K562 (cell line): ENCODE measurements around the gene METTL24. TPM values are rescaled to one million over a fixed set of nuclear protein-coding genes. Genes with fewer than 3 reads are reported as not detected.

Experiments
- ATAC-seq: fragments of 200-7000 bp; cut with Tn5 transposase; 3 replicates; pipeline ENCODE4 v1.9.1; 2020; ENCODE audit warnings: moderate library complexity
- BruUV-seq: library from RNA; stranded (reverse); fragments of 400-500 nt; replicated peaks from 2 replicates; lab custom pipeline; 2021; lab: Mats Ljungman, UMichigan
- CTCF ChIA-PET: fragments of 300-600 bp; formaldehyde crosslinking; extraction: SDS; loops from one replicate; lab custom pipeline; 2021; ENCODE audit warnings: low intra/inter-chr PET ratio; lab: Yijun Ruan, JAX
- POLR2A ChIA-PET: fragments of 300-600, 350-650 bp; sonication (Branson Sonifier 250); formaldehyde crosslinking; extraction: SDS; loops from one replicate; lab custom pipeline; 2021; ENCODE audit warnings: antibody characterized with exemption, inconsistent platforms; lab: Yijun Ruan, JAX
- DNase-seq, 4 experiments: peaks; one replicate each; pipeline versions ENCODE4 v3.0.0 to v3.0.0-alpha.2; 2011 to 2018; ENCODE audit warnings: low spot score in 3 of 4, mixed read lengths in 3 of 4; ENCODE audit errors: extremely low read depth in 1 of 4
- FAIRE-seq: peaks from 2 replicates; lab custom pipeline; 2011; peaks lifted over from hg19 to GRCh38; lab: Jason Lieb, UNC
- H2AFZ ChIP-seq: 2 replicates; pipeline ENCODE4 v1.6.0; 2011; ENCODE audit warnings: low read depth, low read length, control low read depth, inconsistent platforms
- H3K27ac ChIP-seq: fragments of 200-600 bp; 3 replicates; pipeline ENCODE4 v1.8.0; 2011; ENCODE audit warnings: low read depth, mild to moderate bottlenecking, control low read depth, inconsistent platforms, low read length, moderate library complexity, mixed read lengths; ENCODE audit errors: extremely low read depth
- H3K27me3 ChIP-seq, 2 experiments: fragments of 300-600 bp in 1 of 2; 2 replicates in 1 of 2; 3 replicates in 1 of 2; pipeline versions ENCODE4 v1.6.0 to v1.8.0; 2011; ENCODE audit warnings: inconsistent platforms in 2 of 2, low read length in 2 of 2, mild to moderate bottlenecking in 1 of 2, mixed read lengths in 1 of 2, moderate library complexity in 1 of 2; ENCODE audit not compliant: control insufficient read depth in 2 of 2, insufficient read depth in 2 of 2
- H3K36me3 ChIP-seq: fragments of 300-600 bp; 3 replicates; pipeline ENCODE4 v1.8.0; 2011; ENCODE audit warnings: mild to moderate bottlenecking, low read length, inconsistent platforms; ENCODE audit not compliant: control insufficient read depth, insufficient read depth
- H3K4me1 ChIP-seq, 2 experiments: fragments of 200-600 bp in 1 of 2; replicated peaks in 1 of 2; 2 replicates in 1 of 2; 3 replicates in 1 of 2; pipeline versions ENCODE4 v1.5.1 to v1.8.0; 2011; ENCODE audit warnings: inconsistent platforms in 2 of 2, low read length in 2 of 2, mild to moderate bottlenecking in 1 of 2, mixed read lengths in 1 of 2, moderate library complexity in 1 of 2; ENCODE audit not compliant: control insufficient read depth in 2 of 2, insufficient read depth in 2 of 2
- H3K4me2 ChIP-seq: 2 replicates; pipeline ENCODE4 v1.6.1; 2011; ENCODE audit warnings: low read length, control low read depth, inconsistent platforms, mixed read lengths; ENCODE audit not compliant: insufficient read depth
- H3K4me3 ChIP-seq: fragments of 200-600 bp; sonication (generic), shearing (Covaris generic); 2 replicates; pipeline ENCODE4 v1.5.1; 2016; ENCODE audit warnings: control low read depth, inconsistent platforms
- H3K79me2 ChIP-seq: fragments of 200-600 bp; 3 replicates; pipeline ENCODE4 v1.8.0; 2011; ENCODE audit warnings: low read length, inconsistent platforms; ENCODE audit not compliant: control insufficient read depth, insufficient read depth
- H3K9ac ChIP-seq, 2 experiments: 2 replicates each; pipeline versions ENCODE4 v1.6.0 to v1.6.1; 2011; ENCODE audit warnings: low read depth in 2 of 2, low read length in 2 of 2, control low read depth in 1 of 2, inconsistent platforms in 1 of 2, mild to moderate bottlenecking in 1 of 2, mixed read lengths in 1 of 2; ENCODE audit not compliant: insufficient read depth in 1 of 2
- H3K9me1 ChIP-seq: one replicate; pipeline ENCODE4 v1.6.0; 2011; ENCODE audit warnings: inconsistent platforms, mild to moderate bottlenecking, low read length, moderate library complexity; ENCODE audit not compliant: control insufficient read depth, insufficient read depth
- H3K9me3 ChIP-seq: replicated peaks from 2 replicates; pipeline ENCODE4 v1.5.1; 2011; ENCODE audit warnings: low read depth, low read length, inconsistent platforms; ENCODE audit not compliant: control insufficient read depth, insufficient read depth
- H4K20me1 ChIP-seq: replicated peaks from 2 replicates; pipeline ENCODE4 v1.6.1; 2011; ENCODE audit warnings: low read length, inconsistent platforms, mixed read lengths; ENCODE audit not compliant: control insufficient read depth, insufficient read depth
- ZNF318 ChIP-seq, 2 experiments: fragments of 450-650 bp; IDR thresholded peaks; 2 replicates each; pipeline ENCODE4 v1.6.1; 2016; ENCODE audit warnings: mild to moderate bottlenecking in 2 of 2, borderline replicate concordance in 1 of 2, low read depth in 1 of 2, moderate library complexity in 1 of 2
- WGBS: fragments of 100-300 bp; shearing (Covaris generic); methylation state at CpG from one replicate; pipeline ENCODE4 v1.1.6; 2016; ENCODE audit warnings: low coverage, mixed read lengths; ENCODE audit not compliant: insufficient coverage; ENCODE audit errors: missing lambda C conversion rate; 5-methylcytosine and 5-hydroxymethylcytosine counted together
- in situ Hi-C: fragments of 300-500 bp; cut with MboI; formaldehyde crosslinking; loops from 4 replicates; pipeline ENCODE4 v1.15.0; 2018; ENCODE audit warnings: inconsistent platforms, mixed read lengths
- intact Hi-C: fragments of 100-400 bp; cut with micrococcal nuclease; formaldehyde crosslinking; loops from 2 replicates; pipeline ENCODE4 v1.14.2; 2022
- polyA plus RNA-seq, 8 experiments: library from polyadenylated mRNA; depleted of rRNA in 4 of 8; stranded (reverse) in 5 of 8; unstranded in 3 of 8; fragments of >200 nt; fragmentation: Nextera tagmentation in 2 of 8; fragmentation: Illumina TruSeq in 1 of 8; extraction: Ambion mirVana in 2 of 8; extraction: Trizol in 1 of 8; gene quantifications; 2 replicates each; pipeline versions ENCODE4 v1.2.1 to v1.2.3, GENCODE V29; 2011 to 2014; ENCODE audit warnings: inconsistent platforms in 1 of 8, missing spikeins in 1 of 8
- total RNA-seq, 7 experiments: library from RNA; depleted of rRNA in 6 of 7; stranded (reverse); fragments of >200 nt in 6 of 7; fragmentation: Illumina TruSeq in 2 of 7; extraction: Trizol in 2 of 7; gene quantifications; 2 replicates each; pipeline versions ENCODE4 v1.2.1 to v1.2.3, GENCODE V29; 2011 to 2021; ENCODE audit warnings: low replicate concordance in 1 of 7
- TF ChIP-seq, protein P1 (sequence below), 2 experiments: fragments of 450-650 bp; IDR thresholded peaks; 2 replicates each; pipeline ENCODE4 v1.6.1; 2016

Gene METTL24
- total and polyA plus RNA-seq, 9 of the 15 experiments (the other 6 are each of a cell fraction or from before 2014, with no cell fraction given), result not detected

DNA sequence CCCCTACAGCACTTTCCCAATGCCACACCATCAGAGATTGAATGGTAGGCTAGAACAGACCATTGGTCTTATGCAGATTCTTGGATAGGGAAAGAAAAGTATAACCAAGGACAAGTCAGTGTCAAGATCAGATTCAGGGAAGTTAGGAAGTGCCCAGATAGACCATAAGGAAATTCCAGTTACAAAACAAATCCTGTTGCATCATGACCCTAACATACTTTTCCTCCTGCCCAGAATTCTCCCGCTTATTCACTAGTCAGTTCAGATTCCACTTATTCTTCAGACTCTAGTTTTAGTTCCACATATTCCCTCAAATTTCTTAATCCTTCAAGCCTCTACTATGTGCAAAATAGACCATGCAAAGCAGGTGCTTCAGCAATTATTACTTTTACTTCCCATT, 20.7 kb downstream of the METTL24 start:
- BruUV-seq, result no TSS peak
- TF ChIP-seq ZNF318 (IDR thresholded peaks at IDR 0.05; ENCODE audit: borderline replicate concordance in 1 of 2, low read depth in 1 of 2), result no peak
- TF ChIP-seq, protein P1, sequence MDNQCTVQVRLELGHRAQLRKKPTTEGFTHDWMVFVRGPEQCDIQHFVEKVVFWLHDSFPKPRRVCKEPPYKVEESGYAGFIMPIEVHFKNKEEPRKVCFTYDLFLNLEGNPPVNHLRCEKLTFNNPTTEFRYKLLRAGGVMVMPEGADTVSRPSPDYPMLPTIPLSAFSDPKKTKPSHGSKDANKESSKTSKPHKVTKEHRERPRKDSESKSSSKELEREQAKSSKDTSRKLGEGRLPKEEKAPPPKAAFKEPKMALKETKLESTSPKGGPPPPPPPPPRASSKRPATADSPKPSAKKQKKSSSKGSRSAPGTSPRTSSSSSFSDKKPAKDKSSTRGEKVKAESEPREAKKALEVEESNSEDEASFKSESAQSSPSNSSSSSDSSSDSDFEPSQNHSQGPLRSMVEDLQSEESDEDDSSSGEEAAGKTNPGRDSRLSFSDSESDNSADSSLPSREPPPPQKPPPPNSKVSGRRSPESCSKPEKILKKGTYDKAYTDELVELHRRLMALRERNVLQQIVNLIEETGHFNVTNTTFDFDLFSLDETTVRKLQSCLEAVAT (IDR thresholded peaks at IDR 0.05), result no peak
- FAIRE-seq (no peak), ATAC-seq (no peak), DNase-seq (no peak)
- CTCF ChIA-PET, result no interaction called here
- in situ Hi-C loops, result no loop called here
- H2AFZ ChIP-seq, result no peak overlapping the region
- no peak overlapping the region for H3K4me3 ChIP-seq
- no peaks in the 10 kb centered on the region for H3K9me3 ChIP-seq
- H3K9ac ChIP-seq, result no peak overlapping the region
- POLR2A ChIA-PET, result interaction anchor here (1.0 to 1.5 kb wide), 2 partner anchors 9 to 10 kb away, joined by 4 read pairs; no protein-coding TSS in a partner anchor
- H3K4me2 ChIP-seq, result no peak overlapping the region
- peaks cover 2 to 5% of the 10 kb centered on the region in 2 experiments; a peak in 2 of 5 replicates for H3K27me3 ChIP-seq
- no peaks in the 10 kb centered on the region for H4K20me1 ChIP-seq
- WGBS, result 0% methylated on average over 1 of the region's 1 CpG
- H3K27ac ChIP-seq, result no peak overlapping the region
- H3K79me2 ChIP-seq, result no peaks in the 10 kb centered on the region
- intact Hi-C loops, result no loop called here
- H3K36me3 ChIP-seq, result no peaks in the 10 kb centered on the region
- H3K4me1 ChIP-seq, result no peaks in the 10 kb centered on the region
- no peaks in the 10 kb centered on the region for H3K9me1 ChIP-seq
